Neural cell (in vitro differentiated cells): ENCODE data around the gene SYNGR4. TPM values are rescaled to one million over a fixed set of nuclear protein-coding genes. Genes with fewer than 3 reads are reported as not detected.

Experiments used
- H2AFZ ChIP-seq: fragments of 200-600, 300-800 bp; sonication (generic), shearing (Covaris generic); 2 replicates; pipeline ENCODE4 v1.6.0; 2014; ENCODE audit warnings: low read depth, mild to moderate bottlenecking, antibody characterized with exemption, low read length, moderate library complexity
- H3F3A ChIP-seq: fragments of 200-600 bp; shearing (Covaris generic); 2 replicates; pipeline ENCODE4 v1.6.1; 2016; ENCODE audit warnings: mild to moderate bottlenecking, moderate library complexity, mixed read lengths, antibody characterized with exemption, low read length; ENCODE audit not compliant: insufficient read depth, poor library complexity, severe bottlenecking
- H3K27ac ChIP-seq: fragments of 200-600, 300-800 bp; sonication (generic), shearing (Covaris generic); 2 replicates; pipeline ENCODE4 v1.5.1; 2014; ENCODE audit warnings: mild to moderate bottlenecking, low read length, moderate library complexity
- H3K27me3 ChIP-seq: fragments of 300-800, 200-600 bp; sonication (generic), shearing (Covaris generic); 2 replicates; pipeline ENCODE4 v1.6.0; 2014; ENCODE audit warnings: mild to moderate bottlenecking, low read depth, low read length, moderate library complexity; ENCODE audit not compliant: insufficient read depth
- H3K36me3 ChIP-seq: fragments of 300-800, 200-600 bp; sonication (generic), shearing (Covaris generic); 2 replicates; pipeline ENCODE4 v1.5.1; 2014; ENCODE audit warnings: mild to moderate bottlenecking, antibody characterized with exemption, low read length, moderate library complexity; ENCODE audit not compliant: insufficient read depth
- H3K4me2 ChIP-seq: fragments of 300-800, 200-600 bp; sonication (generic), shearing (Covaris generic); 2 replicates; pipeline ENCODE4 v1.6.0; 2014; ENCODE audit warnings: mild to moderate bottlenecking, low read length
- H3K4me3 ChIP-seq: fragments of 300-800, 200-600 bp; sonication (generic), shearing (Covaris generic); 2 replicates; pipeline ENCODE4 v1.5.1; 2014; ENCODE audit warnings: mild to moderate bottlenecking, low read length, moderate library complexity
- H3K79me2 ChIP-seq: fragments of 200-600 bp; shearing (Covaris generic); replicated peaks from 2 replicates; pipeline ENCODE4 v1.6.0; 2014; ENCODE audit warnings: mild to moderate bottlenecking, low read length, moderate library complexity; ENCODE audit not compliant: insufficient read depth
- H3K9ac ChIP-seq: fragments of 300-800, 200-600 bp; sonication (generic), shearing (Covaris generic); 2 replicates; pipeline ENCODE4 v1.6.1; 2016; ENCODE audit warnings: mild to moderate bottlenecking, low read length, mixed read lengths
- H3K9me2 ChIP-seq: fragments of 200-600 bp; shearing (Covaris generic); 2 replicates; pipeline ENCODE4 v1.6.1; 2016; ENCODE audit warnings: mild to moderate bottlenecking, low read length, mixed read lengths; ENCODE audit not compliant: insufficient read depth
- H3K9me3 ChIP-seq: fragments of 200-600, 300-800 bp; sonication (generic), shearing (Covaris generic); 2 replicates; pipeline ENCODE4 v1.6.1; 2016; ENCODE audit warnings: mild to moderate bottlenecking, mixed run types, low read length, moderate library complexity, mixed read lengths
- H4K20me1 ChIP-seq: fragments of 200-600 bp; shearing (Covaris generic); 2 replicates; pipeline ENCODE4 v1.6.1; 2016; ENCODE audit warnings: mild to moderate bottlenecking, mixed run types; ENCODE audit not compliant: insufficient read depth
- CTCF ChIP-seq: fragments of 450-650 bp; IDR thresholded peaks from 2 replicates; pipeline ENCODE4 v1.5.1; 2014; ENCODE audit warnings: antibody characterized with exemption, mild to moderate bottlenecking, moderate library complexity; ENCODE audit not compliant: poor library complexity, severe bottlenecking
- EP300 ChIP-seq: fragments of 450-650 bp; conservative IDR thresholded peaks from 2 replicates; pipeline ENCODE4 v1.6.1; 2014; ENCODE audit warnings: antibody characterized with exemption, mild to moderate bottlenecking, moderate library complexity; ENCODE audit not compliant: poor library complexity, severe bottlenecking
- EZH2 ChIP-seq: fragments of 200-600, 300-800 bp; shearing (Covaris generic), sonication (generic); IDR thresholded peaks from 2 replicates; pipeline ENCODE4 v1.6.1; 2014; ENCODE audit warnings: antibody characterized with exemption, low read length, borderline replicate concordance, mild to moderate bottlenecking; ENCODE audit not compliant: insufficient read depth, poor library complexity, severe bottlenecking
- MXI1 ChIP-seq: fragments of 450-650 bp; conservative IDR thresholded peaks from 2 replicates; pipeline ENCODE4 v1.6.1; 2014; ENCODE audit warnings: antibody characterized with exemption, mild to moderate bottlenecking; ENCODE audit not compliant: poor library complexity, severe bottlenecking
- POLR2AphosphoS5 ChIP-seq: IDR thresholded peaks from 2 replicates; pipeline ENCODE4 v1.6.1; 2012
- RAD21 ChIP-seq: fragments of 450-650 bp; conservative IDR thresholded peaks from 2 replicates; pipeline ENCODE4 v1.6.1; 2014; ENCODE audit warnings: antibody characterized with exemption, mild to moderate bottlenecking, moderate library complexity
- REST ChIP-seq: IDR thresholded peaks from 2 replicates; pipeline ENCODE4 v1.6.1; 2012; ENCODE audit warnings: borderline replicate concordance
- SMC3 ChIP-seq: fragments of 450-650 bp; conservative IDR thresholded peaks from 2 replicates; pipeline ENCODE4 v1.6.1; 2014; ENCODE audit warnings: antibody characterized with exemption, mild to moderate bottlenecking, moderate library complexity; ENCODE audit not compliant: poor library complexity
- TAF1 ChIP-seq: IDR thresholded peaks from 2 replicates; pipeline ENCODE4 v1.6.1; 2012; ENCODE audit warnings: low read depth
- polyA plus RNA-seq: library from polyadenylated mRNA; depleted of rRNA; stranded (reverse); fragments of >200 nt; gene quantifications from 2 replicates; pipeline ENCODE4 v1.2.3, GENCODE V29; 2014

The SYNGR4 gene
- polyA plus RNA-seq, 1 donor from 2014 or later, result not detected

DNA sequence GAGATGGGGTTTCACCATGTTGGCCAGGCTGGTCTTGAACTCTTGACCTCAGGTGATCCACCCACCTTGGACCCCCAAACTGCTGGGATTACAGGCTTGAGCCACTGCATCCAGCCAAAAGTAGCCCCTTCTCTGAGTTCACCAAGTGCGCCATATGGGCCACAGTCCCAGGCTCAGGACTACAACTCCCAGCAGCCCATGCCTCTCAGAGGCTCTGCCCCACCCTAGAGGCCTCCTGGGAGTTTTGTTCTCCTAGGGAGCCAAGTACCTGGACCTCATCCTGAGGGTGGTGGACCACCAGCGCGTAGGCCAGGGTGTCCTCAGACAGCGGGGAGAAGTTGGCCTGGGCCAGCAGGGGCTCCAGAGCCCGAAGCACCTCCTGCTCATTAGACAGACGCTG lies 19.3 kb upstream of the SYNGR4 start:
- Histone ChIP-seq H3K36me3 (no peaks in the 10 kb centered on the region), H3K9me2 (no peaks in the 10 kb centered on the region), H3F3A (no peaks in the 10 kb centered on the region), H2AFZ (no peak overlapping the region), H4K20me1 (no peaks in the 10 kb centered on the region), H3K27me3 (no peaks in the 10 kb centered on the region), H3K9ac (no peak overlapping the region), H3K4me2 (no peak overlapping the region), H3K9me3 (no peaks in the 10 kb centered on the region), H3K4me3 (no peak overlapping the region), H3K27ac (no peak overlapping the region), H3K79me2 (no peaks in the 10 kb centered on the region)
- TF ChIP-seq POLR2AphosphoS5 (no peak), CTCF (no peak), TAF1 (no peak), REST (no peak), EP300 (no peak)

GRCh38 chr19:48346191-48346590 lies 18.0 kb upstream of the SYNGR4 start:
- Histone ChIP-seq H3K4me3 (no peak overlapping the region), H4K20me1 (no peaks in the 10 kb centered on the region), H3K4me2 (no peak overlapping the region), H3K27me3 (no peaks in the 10 kb centered on the region), H3K9ac (no peak overlapping the region), H3K79me2 (no peaks in the 10 kb centered on the region), H3K36me3 (no peaks in the 10 kb centered on the region), H3K9me3 (no peaks in the 10 kb centered on the region), H3F3A (no peaks in the 10 kb centered on the region), H2AFZ (no peak overlapping the region), H3K27ac (no peak overlapping the region), H3K9me2 (no peaks in the 10 kb centered on the region)
- no peak for TF ChIP-seq CTCF
- no peak for TF ChIP-seq EZH2
- no peak for TF ChIP-seq TAF1
- no peak for TF ChIP-seq REST
- no peak for TF ChIP-seq POLR2AphosphoS5
- TF ChIP-seq MXI1, result no peak
- no peak for TF ChIP-seq SMC3
- TF ChIP-seq RAD21, result no peak
- TF ChIP-seq EP300, result no peak
